ENCODE data around the gene ASH1L. TPM values are rescaled to one million over a fixed set of nuclear protein-coding genes. Genes with fewer than 3 reads are reported as not detected.

ASH1L gene
- total RNA-seq, 1 experiment from 2014 or later = 29.3 TPM

DNA sequence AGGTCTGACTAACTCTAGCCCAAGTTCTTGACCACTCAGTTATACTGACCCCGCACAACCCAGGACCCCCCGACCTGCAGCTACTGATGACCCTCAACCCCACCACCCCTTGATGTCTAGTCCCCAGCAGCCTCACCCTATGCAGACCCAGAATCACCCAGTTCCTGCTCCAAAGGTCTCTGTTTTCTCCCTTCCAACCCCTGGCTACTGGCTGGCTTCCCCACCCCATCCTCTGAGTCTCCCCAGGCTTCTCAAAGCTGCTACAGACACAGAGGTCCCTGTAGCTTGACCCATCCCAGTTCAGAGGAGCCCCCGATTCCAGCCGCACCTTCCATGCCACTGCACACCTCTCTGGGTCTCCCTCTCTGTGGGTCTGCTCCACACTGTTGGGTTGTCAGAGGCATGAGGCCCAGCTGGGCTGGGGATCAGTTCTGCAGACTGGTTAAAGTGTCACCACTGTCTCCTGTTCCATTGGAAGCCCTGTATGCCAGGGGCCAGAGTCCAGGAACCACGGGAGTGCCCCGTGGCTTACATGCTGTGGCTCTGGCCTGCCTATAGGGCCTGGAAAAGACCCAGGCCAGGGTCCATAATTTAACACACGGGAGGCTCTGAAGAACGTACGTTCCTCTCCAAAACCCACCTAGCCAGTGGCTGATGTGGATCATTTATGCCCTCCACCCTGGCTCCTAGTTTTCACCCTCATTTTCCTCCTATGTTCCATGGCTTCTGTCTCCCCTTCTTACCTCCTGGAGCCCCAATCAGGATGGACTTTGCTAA lies 261.9 kb downstream of the ASH1L start:
- H3K4me3 Mint-ChIP-seq = no peak overlapping the region
- peaks cover 24% of the 10 kb centered on the region for H3K4me1 Mint-ChIP-seq
- H3K9me3 Mint-ChIP-seq = no peaks in the 10 kb centered on the region
- H3K27me3 Mint-ChIP-seq (ENCODE audit: low read depth) = peaks cover 19% of the 10 kb centered on the region
- POLR2A ChIA-PET = no interaction called here
- TF ChIP-seq TEAD1 (CRISPR knock-in tag; IDR thresholded peaks at IDR 0.05) (no peak), GABPB1 (CRISPR knock-in tag; IDR thresholded peaks at IDR 0.05) (0 out of 2 replicates have a peak, but pooled peaks have one; percentile 28)
- TF ChIP-seq, protein P1, sequence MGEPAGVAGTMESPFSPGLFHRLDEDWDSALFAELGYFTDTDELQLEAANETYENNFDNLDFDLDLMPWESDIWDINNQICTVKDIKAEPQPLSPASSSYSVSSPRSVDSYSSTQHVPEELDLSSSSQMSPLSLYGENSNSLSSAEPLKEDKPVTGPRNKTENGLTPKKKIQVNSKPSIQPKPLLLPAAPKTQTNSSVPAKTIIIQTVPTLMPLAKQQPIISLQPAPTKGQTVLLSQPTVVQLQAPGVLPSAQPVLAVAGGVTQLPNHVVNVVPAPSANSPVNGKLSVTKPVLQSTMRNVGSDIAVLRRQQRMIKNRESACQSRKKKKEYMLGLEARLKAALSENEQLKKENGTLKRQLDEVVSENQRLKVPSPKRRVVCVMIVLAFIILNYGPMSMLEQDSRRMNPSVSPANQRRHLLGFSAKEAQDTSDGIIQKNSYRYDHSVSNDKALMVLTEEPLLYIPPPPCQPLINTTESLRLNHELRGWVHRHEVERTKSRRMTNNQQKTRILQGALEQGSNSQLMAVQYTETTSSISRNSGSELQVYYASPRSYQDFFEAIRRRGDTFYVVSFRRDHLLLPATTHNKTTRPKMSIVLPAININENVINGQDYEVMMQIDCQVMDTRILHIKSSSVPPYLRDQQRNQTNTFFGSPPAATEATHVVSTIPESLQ (CRISPR knock-in tag; IDR thresholded peaks at IDR 0.05) = no peak
- DNase-seq (ENCODE audit: low spot score) (no peak), ATAC-seq (no peak)
- CTCF ChIA-PET = interaction anchor here (0.6 to 1.4 kb wide), 4 partner anchors 22 to 50 kb away, joined by 3 to 8 read pairs (median 5); no protein-coding TSS in a partner anchor
- H3K27ac Mint-ChIP-seq = no peak overlapping the region
- H3K36me3 Mint-ChIP-seq = no peaks in the 10 kb centered on the region

DNA sequence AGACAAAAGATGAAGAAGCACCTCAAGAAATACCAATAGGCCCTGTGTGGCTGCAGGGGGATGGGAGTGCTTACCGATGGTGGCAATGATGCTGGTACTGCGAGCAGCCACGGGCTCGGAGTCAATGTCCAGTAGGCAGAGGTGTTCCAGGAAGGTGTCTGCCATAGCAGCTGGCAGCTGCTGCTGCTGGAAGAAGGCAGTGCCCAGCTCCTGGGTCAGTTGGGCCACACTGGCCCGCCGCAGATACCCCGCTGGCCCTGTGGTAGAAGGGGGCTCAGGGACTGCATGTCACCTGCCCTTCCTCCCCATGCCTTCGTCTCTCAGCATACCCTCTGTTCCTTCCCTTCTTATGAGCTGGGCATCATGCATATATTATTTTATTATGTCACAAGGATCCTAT lies 262.6 kb downstream of the ASH1L start:
- ChIA-PET POLR2A (no interaction called here), CTCF (interaction anchor here (1.2 to 1.4 kb wide), 2 partner anchors 22 to 50 kb away, joined by 5 to 8 read pairs; no protein-coding TSS in a partner anchor)
- DNase-seq (ENCODE audit: low spot score) = no peak
- peaks cover 24% of the 10 kb centered on the region for H3K27me3 Mint-ChIP-seq (ENCODE audit: low read depth)
- TF ChIP-seq SMAD3 (CRISPR knock-in tag; IDR thresholded peaks at IDR 0.05; ENCODE audit: borderline replicate concordance) (no peak), GRHL2 (CRISPR knock-in tag; IDR thresholded peaks at IDR 0.05; ENCODE audit: insufficient replicate concordance, severe bottlenecking) (no peak), FOXP1 (CRISPR knock-in tag; IDR thresholded peaks at IDR 0.05; ENCODE audit: borderline replicate concordance) (no peak)
- TF ChIP-seq, protein P2, sequence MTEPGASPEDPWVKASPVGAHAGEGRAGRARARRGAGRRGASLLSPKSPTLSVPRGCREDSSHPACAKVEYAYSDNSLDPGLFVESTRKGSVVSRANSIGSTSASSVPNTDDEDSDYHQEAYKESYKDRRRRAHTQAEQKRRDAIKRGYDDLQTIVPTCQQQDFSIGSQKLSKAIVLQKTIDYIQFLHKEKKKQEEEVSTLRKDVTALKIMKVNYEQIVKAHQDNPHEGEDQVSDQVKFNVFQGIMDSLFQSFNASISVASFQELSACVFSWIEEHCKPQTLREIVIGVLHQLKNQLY (CRISPR knock-in tag; IDR thresholded peaks at IDR 0.05) = no peak
- TF ChIP-seq, protein P3, sequence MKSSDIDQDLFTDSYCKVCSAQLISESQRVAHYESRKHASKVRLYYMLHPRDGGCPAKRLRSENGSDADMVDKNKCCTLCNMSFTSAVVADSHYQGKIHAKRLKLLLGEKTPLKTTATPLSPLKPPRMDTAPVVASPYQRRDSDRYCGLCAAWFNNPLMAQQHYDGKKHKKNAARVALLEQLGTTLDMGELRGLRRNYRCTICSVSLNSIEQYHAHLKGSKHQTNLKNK (CRISPR knock-in tag; IDR thresholded peaks at IDR 0.05) = no peak
- TF ChIP-seq, protein P4, sequence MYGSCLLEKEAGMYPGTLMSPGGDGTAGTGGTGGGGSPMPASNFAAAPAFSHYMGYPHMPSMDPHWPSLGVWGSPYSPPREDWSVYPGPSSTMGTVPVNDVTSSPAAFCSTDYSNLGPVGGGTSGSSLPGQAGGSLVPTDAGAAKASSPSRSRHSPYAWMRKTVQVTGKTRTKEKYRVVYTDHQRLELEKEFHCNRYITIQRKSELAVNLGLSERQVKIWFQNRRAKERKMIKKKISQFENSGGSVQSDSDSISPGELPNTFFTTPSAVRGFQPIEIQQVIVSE (CRISPR knock-in tag; IDR thresholded peaks at IDR 0.05; ENCODE audit: borderline replicate concordance) = no peak
- H3K4me3 Mint-ChIP-seq = no peak overlapping the region
- no peak for ATAC-seq
- H3K4me1 Mint-ChIP-seq = peaks cover 27% of the 10 kb centered on the region
- H3K27ac Mint-ChIP-seq = no peak overlapping the region
- no peaks in the 10 kb centered on the region for H3K36me3 Mint-ChIP-seq
- H3K9me3 Mint-ChIP-seq = no peaks in the 10 kb centered on the region

DNA sequence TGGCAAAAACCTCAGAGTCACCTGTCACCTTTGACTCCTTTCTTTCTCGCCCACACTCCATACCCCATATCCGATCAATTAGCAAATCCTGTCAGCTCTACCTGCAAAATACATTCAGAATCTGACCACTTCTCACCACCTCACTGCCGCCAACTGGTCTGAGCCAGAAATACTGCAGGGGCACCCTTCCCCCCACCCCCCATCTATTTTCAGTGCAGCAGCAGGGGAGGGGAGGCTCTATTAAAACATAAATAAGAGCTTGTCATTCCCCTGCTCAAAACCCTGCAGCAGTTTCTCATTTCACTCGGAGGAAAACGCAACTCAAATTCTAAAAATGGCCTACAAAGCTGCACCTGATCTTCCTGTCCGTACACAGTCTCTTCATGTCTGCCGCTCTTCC lies 265.2 kb downstream of the ASH1L start:
- ATAC-seq (no peak), DNase-seq (ENCODE audit: low spot score) (no peak)
- Mint-ChIP-seq H3K4me1 (peaks cover 35% of the 10 kb centered on the region), H3K4me3 (peak overlapping the region; percentile 78; the same call in 1 of the 2 replicates), H3K9me3 (no peaks in the 10 kb centered on the region), H3K27me3 (ENCODE audit: low read depth) (peaks cover 47% of the 10 kb centered on the region), H3K27ac (peak overlapping the region; percentile 38), H3K36me3 (no peaks in the 10 kb centered on the region)
- ChIA-PET CTCF (interaction anchor here (0.6 to 1.4 kb wide), 3 partner anchors 20 to 296 kb away, joined by 3 to 10 read pairs (median 6); partner anchors contain the start of gene HCN3), POLR2A (no interaction called here)
- TF ChIP-seq ZNF263 (CRISPR knock-in tag; IDR thresholded peaks at IDR 0.05; ENCODE audit: low read depth) (no peak), FOXJ3 (CRISPR knock-in tag; IDR thresholded peaks at IDR 0.05; ENCODE audit: borderline replicate concordance) (no peak)
- TF ChIP-seq, protein P5, sequence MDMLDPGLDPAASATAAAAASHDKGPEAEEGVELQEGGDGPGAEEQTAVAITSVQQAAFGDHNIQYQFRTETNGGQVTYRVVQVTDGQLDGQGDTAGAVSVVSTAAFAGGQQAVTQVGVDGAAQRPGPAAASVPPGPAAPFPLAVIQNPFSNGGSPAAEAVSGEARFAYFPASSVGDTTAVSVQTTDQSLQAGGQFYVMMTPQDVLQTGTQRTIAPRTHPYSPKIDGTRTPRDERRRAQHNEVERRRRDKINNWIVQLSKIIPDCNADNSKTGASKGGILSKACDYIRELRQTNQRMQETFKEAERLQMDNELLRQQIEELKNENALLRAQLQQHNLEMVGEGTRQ (CRISPR knock-in tag; IDR thresholded peaks at IDR 0.05) = no peak
- TF ChIP-seq, protein P6, sequence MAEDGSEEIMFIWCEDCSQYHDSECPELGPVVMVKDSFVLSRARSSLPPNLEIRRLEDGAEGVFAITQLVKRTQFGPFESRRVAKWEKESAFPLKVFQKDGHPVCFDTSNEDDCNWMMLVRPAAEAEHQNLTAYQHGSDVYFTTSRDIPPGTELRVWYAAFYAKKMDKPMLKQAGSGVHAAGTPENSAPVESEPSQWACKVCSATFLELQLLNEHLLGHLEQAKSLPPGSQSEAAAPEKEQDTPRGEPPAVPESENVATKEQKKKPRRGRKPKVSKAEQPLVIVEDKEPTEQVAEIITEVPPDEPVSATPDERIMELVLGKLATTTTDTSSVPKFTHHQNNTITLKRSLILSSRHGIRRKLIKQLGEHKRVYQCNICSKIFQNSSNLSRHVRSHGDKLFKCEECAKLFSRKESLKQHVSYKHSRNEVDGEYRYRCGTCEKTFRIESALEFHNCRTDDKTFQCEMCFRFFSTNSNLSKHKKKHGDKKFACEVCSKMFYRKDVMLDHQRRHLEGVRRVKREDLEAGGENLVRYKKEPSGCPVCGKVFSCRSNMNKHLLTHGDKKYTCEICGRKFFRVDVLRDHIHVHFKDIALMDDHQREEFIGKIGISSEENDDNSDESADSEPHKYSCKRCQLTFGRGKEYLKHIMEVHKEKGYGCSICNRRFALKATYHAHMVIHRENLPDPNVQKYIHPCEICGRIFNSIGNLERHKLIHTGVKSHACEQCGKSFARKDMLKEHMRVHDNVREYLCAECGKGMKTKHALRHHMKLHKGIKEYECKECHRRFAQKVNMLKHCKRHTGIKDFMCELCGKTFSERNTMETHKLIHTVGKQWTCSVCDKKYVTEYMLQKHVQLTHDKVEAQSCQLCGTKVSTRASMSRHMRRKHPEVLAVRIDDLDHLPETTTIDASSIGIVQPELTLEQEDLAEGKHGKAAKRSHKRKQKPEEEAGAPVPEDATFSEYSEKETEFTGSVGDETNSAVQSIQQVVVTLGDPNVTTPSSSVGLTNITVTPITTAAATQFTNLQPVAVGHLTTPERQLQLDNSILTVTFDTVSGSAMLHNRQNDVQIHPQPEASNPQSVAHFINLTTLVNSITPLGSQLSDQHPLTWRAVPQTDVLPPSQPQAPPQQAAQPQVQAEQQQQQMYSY (CRISPR knock-in tag; IDR thresholded peaks at IDR 0.05) = no peak
- TF ChIP-seq, protein P7, sequence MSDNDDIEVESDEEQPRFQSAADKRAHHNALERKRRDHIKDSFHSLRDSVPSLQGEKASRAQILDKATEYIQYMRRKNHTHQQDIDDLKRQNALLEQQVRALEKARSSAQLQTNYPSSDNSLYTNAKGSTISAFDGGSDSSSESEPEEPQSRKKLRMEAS (CRISPR knock-in tag; IDR thresholded peaks at IDR 0.05) = no peak

Measured in WTC11 (cell line).